Measurements from ENCODE around the gene DENND1C. TPM values are rescaled to one million over a fixed set of nuclear protein-coding genes. Genes with fewer than 3 reads are reported as not detected.

DENND1C gene
- polyA plus RNA-seq, 3 donors: 11.2 to 60.2 (median 20.5) TPM

DNA sequence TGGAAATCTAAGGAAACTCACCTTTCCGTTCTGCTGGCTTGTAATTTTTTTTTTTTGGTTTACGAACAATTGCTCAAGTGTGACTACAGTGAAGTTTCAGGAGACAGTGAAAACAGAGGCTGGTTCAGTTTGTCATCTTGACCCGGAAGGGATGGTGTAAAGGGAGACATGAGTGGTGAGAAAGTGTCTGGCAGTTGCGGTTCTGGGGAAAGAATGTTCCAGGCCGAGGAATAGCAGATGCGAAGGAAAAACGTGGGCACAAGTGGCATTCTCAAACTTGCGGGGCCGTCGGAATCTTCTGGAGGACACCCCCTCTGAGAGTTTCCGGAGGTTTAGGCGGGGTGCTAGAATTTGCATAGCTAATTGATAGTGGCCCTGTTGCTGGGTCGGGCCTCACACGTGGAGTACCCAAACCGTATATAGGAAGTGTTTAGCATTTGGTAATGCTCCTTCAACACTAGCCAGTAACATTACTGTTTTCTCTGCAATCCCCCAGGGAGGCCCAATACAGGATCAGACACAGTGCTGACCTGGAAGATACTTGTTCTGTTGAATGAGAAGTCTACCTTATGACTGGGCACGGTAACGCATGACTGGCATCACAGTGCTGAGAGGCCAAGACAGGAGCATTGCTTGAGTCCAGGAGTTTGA is 46.4 kb upstream of the DENND1C start:
- Mint-ChIP-seq H3K4me1 (peaks cover 45% of the 10 kb centered on the region), H3K27ac (peak overlapping the region in 2 of 7 donors; percentile 28 to 68)
- H2AFZ ChIP-seq (ENCODE audit: insufficient read depth, low read depth, low read length, poor library complexity, severe bottlenecking): no peak overlapping the region

DNA sequence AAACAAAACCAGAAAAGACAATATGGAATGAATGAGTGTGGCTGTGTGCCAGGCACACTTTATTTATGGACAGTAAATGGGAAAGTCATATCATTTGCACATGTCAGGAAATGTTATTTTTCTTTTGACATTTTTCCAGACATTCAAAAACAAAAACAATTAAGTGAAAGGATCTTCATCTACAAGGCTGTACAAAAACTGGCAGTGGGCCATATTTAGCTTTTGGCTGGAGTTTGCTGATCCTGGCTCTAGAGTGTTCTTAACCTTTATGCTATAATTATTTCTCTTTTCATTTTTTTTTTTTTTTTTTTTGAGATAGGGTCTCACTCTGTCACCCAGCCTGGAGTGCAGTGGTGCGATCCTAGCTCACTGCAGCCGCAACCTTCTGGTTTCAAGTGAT is 42.7 kb upstream of the DENND1C start:
- Histone ChIP-seq H3K9ac (ENCODE audit: insufficient read depth, low read length, poor library complexity, severe bottlenecking) (no peak overlapping the region), H3K36me3 (replicated peaks in 1 of 2; ENCODE audit: control insufficient read depth in 1 of 2, insufficient read depth in 2 of 2, low read length in 2 of 2) (no peaks in the 10 kb centered on the region), H3K9me3 (replicated peaks in 1 of 2; ENCODE audit: control insufficient read depth in 1 of 2, insufficient read depth in 1 of 2, low read length in 2 of 2) (no peaks in the 10 kb centered on the region), H3K4me2 (replicated peaks; ENCODE audit: extremely low read depth, low read length, poor library complexity, severe bottlenecking) (no peak overlapping the region), H4K20me1 (ENCODE audit: insufficient read depth, low read length) (no peaks in the 10 kb centered on the region), H3K27me3 (ENCODE audit: control insufficient read depth in 2 of 2, insufficient read depth in 2 of 2, low read length in 2 of 2) (no peaks in the 10 kb centered on the region), H2AFZ (ENCODE audit: insufficient read depth, low read depth, low read length, poor library complexity, severe bottlenecking) (no peak overlapping the region), H3K4me1 (ENCODE audit: control insufficient read depth in 1 of 2, insufficient read depth in 2 of 2, low read length in 2 of 2) (peaks cover 23% of the 10 kb centered on the region in 2 donors), H3K79me2 (ENCODE audit: insufficient read depth, low read length) (no peaks in the 10 kb centered on the region), H3K4me3 (replicated peaks in 1 of 3; ENCODE audit: low read depth in 2 of 3, low read length in 3 of 3) (no peak overlapping the region), H3K27ac (ENCODE audit: low read depth in 1 of 2, low read length in 2 of 2) (no peak overlapping the region)
- Mint-ChIP-seq H3K36me3 (no peaks in the 10 kb centered on the region), H3K27ac (peak overlapping the region in 1 of 7 donors; percentile 2), H3K4me1 (peaks cover 22% of the 10 kb centered on the region), H3K27me3 (ENCODE audit: low read depth in 3 of 3) (peaks cover 3 to 15% (median 7%) of the 10 kb centered on the region in 3 donors), H3K4me3 (no peak overlapping the region), H3K9me3 (peaks cover 0 to 1% (median 0%) of the 10 kb centered on the region in 7 donors)
- WGBS (ENCODE audit: insufficient coverage): 100% methylated on average over 2 of the region's 2 CpGs
- no peak for DNase-seq
- intact Hi-C loops (cut with micrococcal nuclease): no loop called here
- TF ChIP-seq, protein P1, sequence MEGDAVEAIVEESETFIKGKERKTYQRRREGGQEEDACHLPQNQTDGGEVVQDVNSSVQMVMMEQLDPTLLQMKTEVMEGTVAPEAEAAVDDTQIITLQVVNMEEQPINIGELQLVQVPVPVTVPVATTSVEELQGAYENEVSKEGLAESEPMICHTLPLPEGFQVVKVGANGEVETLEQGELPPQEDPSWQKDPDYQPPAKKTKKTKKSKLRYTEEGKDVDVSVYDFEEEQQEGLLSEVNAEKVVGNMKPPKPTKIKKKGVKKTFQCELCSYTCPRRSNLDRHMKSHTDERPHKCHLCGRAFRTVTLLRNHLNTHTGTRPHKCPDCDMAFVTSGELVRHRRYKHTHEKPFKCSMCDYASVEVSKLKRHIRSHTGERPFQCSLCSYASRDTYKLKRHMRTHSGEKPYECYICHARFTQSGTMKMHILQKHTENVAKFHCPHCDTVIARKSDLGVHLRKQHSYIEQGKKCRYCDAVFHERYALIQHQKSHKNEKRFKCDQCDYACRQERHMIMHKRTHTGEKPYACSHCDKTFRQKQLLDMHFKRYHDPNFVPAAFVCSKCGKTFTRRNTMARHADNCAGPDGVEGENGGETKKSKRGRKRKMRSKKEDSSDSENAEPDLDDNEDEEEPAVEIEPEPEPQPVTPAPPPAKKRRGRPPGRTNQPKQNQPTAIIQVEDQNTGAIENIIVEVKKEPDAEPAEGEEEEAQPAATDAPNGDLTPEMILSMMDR (IDR thresholded peaks at IDR 0.05): no peak

More for the DNA sequence above, 46.4 kb upstream of the DENND1C start:
- peaks cover 0 to 4% of the 10 kb centered on the region in 2 donors for H3K36me3 Mint-ChIP-seq
- H3K4me1 ChIP-seq (ENCODE audit: control insufficient read depth in 1 of 2, insufficient read depth in 2 of 2, low read length in 2 of 2): peaks cover 48 to 51% of the 10 kb centered on the region in 2 donors
- H3K4me3 ChIP-seq (replicated peaks in 1 of 3; ENCODE audit: low read depth in 2 of 3, low read length in 3 of 3): no peak overlapping the region
- intact Hi-C loops (cut with micrococcal nuclease): no loop called here
- no peaks in the 10 kb centered on the region for H3K9me3 ChIP-seq (replicated peaks in 1 of 2; ENCODE audit: control insufficient read depth in 1 of 2, insufficient read depth in 1 of 2, low read length in 2 of 2)
- 93% methylated on average over 8 of the region's 17 CpGs for WGBS (ENCODE audit: insufficient coverage)
- no peaks in the 10 kb centered on the region for H3K79me2 ChIP-seq (ENCODE audit: insufficient read depth, low read length)
- H3K9me3 Mint-ChIP-seq: peaks cover 0 to 5% (median 1%) of the 10 kb centered on the region in 7 donors
- H3K4me3 Mint-ChIP-seq: no peak overlapping the region
- no peaks in the 10 kb centered on the region for H4K20me1 ChIP-seq (ENCODE audit: insufficient read depth, low read length)
- H3K4me2 ChIP-seq (replicated peaks; ENCODE audit: extremely low read depth, low read length, poor library complexity, severe bottlenecking): no peak overlapping the region
- H3K36me3 ChIP-seq (replicated peaks in 1 of 2; ENCODE audit: control insufficient read depth in 1 of 2, insufficient read depth in 2 of 2, low read length in 2 of 2): no peaks in the 10 kb centered on the region
- no peak for DNase-seq
- no peak overlapping the region for H3K27ac ChIP-seq (ENCODE audit: low read depth in 1 of 2, low read length in 2 of 2)
- TF ChIP-seq, protein P1 (IDR thresholded peaks at IDR 0.05): no peak
- peaks cover 30 to 36% (median 31%) of the 10 kb centered on the region in 3 donors for H3K27me3 Mint-ChIP-seq (ENCODE audit: low read depth in 3 of 3)
- H3K9ac ChIP-seq (ENCODE audit: insufficient read depth, low read length, poor library complexity, severe bottlenecking): no peak overlapping the region
- H3K27me3 ChIP-seq (ENCODE audit: control insufficient read depth in 2 of 2, insufficient read depth in 2 of 2, low read length in 2 of 2): peaks cover 2 to 14% of the 10 kb centered on the region in 2 donors

Data from CD14-positive monocyte (primary cell).